HepG2 (cell line): ENCODE results near the gene CLTA. TPM values are rescaled to one million over a fixed set of nuclear protein-coding genes. Genes with fewer than 3 reads are reported as not detected.

Experiments used
- ATAC-seq: fragments of 200-7000 bp; cut with Tn5 transposase; 3 replicates; pipeline ENCODE4 v1.9.1; 2020; ENCODE audit warnings: mild to moderate bottlenecking, moderate library complexity
- BruUV-seq: library from RNA; stranded (reverse); fragments of 400-500 nt; replicated peaks from 2 replicates; lab custom pipeline; 2021; lab: Mats Ljungman, UMichigan
- CTCF ChIA-PET: fragments of 300-600 bp; formaldehyde crosslinking; extraction: SDS; loops from one replicate; lab custom pipeline; 2021; ENCODE audit warnings: low total read pairs, inconsistent platforms, low intra/inter-chr PET ratio; lab: Yijun Ruan, JAX
- POLR2A ChIA-PET: fragments of 350-600 bp; sonication (Branson Sonifier 250); formaldehyde crosslinking; loops from one replicate; lab custom pipeline; 2020; ENCODE audit warnings: antibody characterized with exemption, inconsistent platforms; lab: Yijun Ruan, JAX
- DNase-seq: peaks from one replicate; pipeline ENCODE4 v3.0.0-alpha.2; 2015; ENCODE audit warnings: low spot score
- FAIRE-seq: peaks from 3 replicates; lab custom pipeline; 2011; peaks lifted over from hg19 to GRCh38; lab: Jason Lieb, UNC
- H2AFZ ChIP-seq: one replicate; pipeline ENCODE4 v1.6.1; 2011; ENCODE audit warnings: low read length, inconsistent platforms
- H3K27ac ChIP-seq: fragments of 300-600 bp; 3 replicates; pipeline ENCODE4 v1.8.0; 2011; ENCODE audit warnings: mixed run types, mild to moderate bottlenecking, mixed read lengths, low read length, inconsistent platforms; ENCODE audit not compliant: insufficient read depth; ENCODE audit errors: extremely low read length
- H3K27me3 ChIP-seq, 2 experiments: fragments of 200-600 bp in 1 of 2; 2 replicates in 1 of 2; 3 replicates in 1 of 2; pipeline versions ENCODE4 v1.6.0 to v1.8.0; 2011; ENCODE audit warnings: low read length in 2 of 2, mild to moderate bottlenecking in 2 of 2, moderate library complexity in 2 of 2, inconsistent platforms in 1 of 2; ENCODE audit not compliant: insufficient read depth in 2 of 2, control insufficient read depth in 1 of 2
- H3K36me3 ChIP-seq, 2 experiments: fragments of 200-600 bp in 1 of 2; replicated peaks in 1 of 2; 2 replicates in 1 of 2; 3 replicates in 1 of 2; pipeline versions ENCODE4 v1.5.1 to v1.8.0; 2011; ENCODE audit warnings: low read length in 2 of 2, inconsistent platforms in 1 of 2; ENCODE audit not compliant: insufficient read depth in 2 of 2, control insufficient read depth in 1 of 2
- H3K4me1 ChIP-seq: 2 replicates; pipeline ENCODE4 v1.5.1; 2012; ENCODE audit warnings: low read length, inconsistent platforms; ENCODE audit not compliant: insufficient read depth
- H3K4me2 ChIP-seq: 2 replicates; pipeline ENCODE4 v1.6.0; 2011; ENCODE audit warnings: low read depth, low read length, inconsistent platforms
- H3K4me3 ChIP-seq, 3 experiments: fragments of 200-600 bp in 1 of 3; sonication (generic), shearing (Covaris generic) in 1 of 3; replicated peaks in 1 of 3; 2 replicates each; pipeline ENCODE4 v1.5.1; 2011 to 2016; ENCODE audit warnings: low read length in 3 of 3, inconsistent platforms in 2 of 3, low read depth in 2 of 3, mild to moderate bottlenecking in 2 of 3, control low read depth in 1 of 3, mixed read lengths in 1 of 3; ENCODE audit not compliant: insufficient read depth in 1 of 3
- H3K79me2 ChIP-seq: one replicate; pipeline ENCODE4 v1.6.1; 2011; ENCODE audit warnings: low read length, inconsistent platforms; ENCODE audit not compliant: insufficient read depth
- H3K9ac ChIP-seq: 2 replicates; pipeline ENCODE4 v1.6.0; 2011; ENCODE audit warnings: mild to moderate bottlenecking, low read depth, low read length, inconsistent platforms; ENCODE audit not compliant: insufficient read depth
- H3K9me3 ChIP-seq: 2 replicates; pipeline ENCODE4 v1.5.1; 2012; ENCODE audit warnings: mild to moderate bottlenecking, low read length
- H4K20me1 ChIP-seq: 2 replicates; pipeline ENCODE4 v1.6.0; 2011; ENCODE audit warnings: inconsistent platforms, mild to moderate bottlenecking, low read length, moderate library complexity; ENCODE audit not compliant: insufficient read depth
- DPF2 ChIP-seq: sonication (generic); formaldehyde crosslinking; IDR thresholded peaks from 2 replicates; pipeline ENCODE4 v1.4.0; 2020; ENCODE audit warnings: mild to moderate bottlenecking, low read depth, missing genetic modification reagents, borderline replicate concordance
- ETV5 ChIP-seq: IDR thresholded peaks from 2 replicates; pipeline ENCODE4 v1.6.1; 2018; ENCODE audit warnings: missing biosample characterization, missing genetic modification reagents, inconsistent platforms, borderline replicate concordance
- GABPB1 ChIP-seq: IDR thresholded peaks from 2 replicates; pipeline ENCODE4 v1.6.1; 2016; ENCODE audit warnings: mild to moderate bottlenecking, missing genetic modification reagents, moderate library complexity, missing compliant biosample characterization
- MYC ChIP-seq: sonication (generic); formaldehyde crosslinking; IDR thresholded peaks from 2 replicates; pipeline ENCODE4 v1.9.0; 2021; ENCODE audit warnings: missing genetic modification reagents, borderline replicate concordance
- SAP130 ChIP-seq: IDR thresholded peaks from 2 replicates; pipeline ENCODE4 v1.6.1; 2016; ENCODE audit warnings: low read depth
- SMYD3 ChIP-seq: sonication (generic); formaldehyde crosslinking; IDR thresholded peaks from 2 replicates; pipeline ENCODE4 v1.8.1; 2023; ENCODE audit warnings: mild to moderate bottlenecking, missing genetic modification reagents
- ZKSCAN8 ChIP-seq: IDR thresholded peaks from 2 replicates; pipeline ENCODE4 v1.6.1; 2016; ENCODE audit warnings: borderline replicate concordance, missing genetic modification reagents, missing compliant biosample characterization
- ZMYM3 ChIP-seq: sonication (generic); formaldehyde crosslinking; IDR thresholded peaks from 2 replicates; pipeline ENCODE4 v1.5.1; 2020; ENCODE audit warnings: mild to moderate bottlenecking, missing genetic modification reagents
- ZNF292 ChIP-seq: sonication (generic); formaldehyde crosslinking; IDR thresholded peaks from 2 replicates; pipeline ENCODE4 v1.8.1; 2022; ENCODE audit warnings: mild to moderate bottlenecking, low read depth, missing genetic modification reagents, borderline replicate concordance
- ZNF766 ChIP-seq: sonication (generic); formaldehyde crosslinking; IDR thresholded peaks from 2 replicates; pipeline ENCODE4 v1.5.0; 2020; ENCODE audit warnings: missing genetic modification reagents, borderline replicate concordance
- WGBS: methylation state at CpG from one replicate; pipeline ENCODE4 v1.1.6; 2017; ENCODE audit warnings: low lambda C conversion rate; 5-methylcytosine and 5-hydroxymethylcytosine counted together
- in situ Hi-C: cut with HindIII; loops from 2 replicates; pipeline ENCODE4 v1.10.0; 2017; ENCODE audit warnings: low pct_unique_long_range_greater_than_20kb; ENCODE audit not compliant: extremely low pct_ligation_motif_present
- intact Hi-C: fragments of 100-400 bp; cut with micrococcal nuclease; formaldehyde crosslinking; loops from one replicate; pipeline ENCODE4 v1.10.0; 2022; ENCODE audit not compliant: unreplicated experiment
- polyA plus RNA-seq, 8 experiments: library from polyadenylated mRNA; depleted of rRNA in 3 of 8; stranded (reverse) in 7 of 8; unstranded in 1 of 8; fragments of >200 nt; fragmentation: Illumina TruSeq in 4 of 8; extraction: Trizol in 4 of 8; gene quantifications; 2 replicates each; pipeline versions ENCODE4 v1.2.1 to v1.2.3, GENCODE V29; 2011 to 2016; ENCODE audit warnings: low read depth in 4 of 8, missing spikeins in 1 of 8, mixed read lengths in 1 of 8; ENCODE audit not compliant: insufficient read depth in 1 of 8
- total RNA-seq, 5 experiments: library from RNA; depleted of rRNA; stranded (reverse); fragments of >200 nt; fragmentation: Illumina TruSeq; extraction: Trizol; gene quantifications; 2 replicates each; pipeline ENCODE4 v1.2.3, GENCODE V29; 2016; ENCODE audit warnings: low read depth in 1 of 5
- TF ChIP-seq, protein P1 (sequence below): sonication (generic); formaldehyde crosslinking; IDR thresholded peaks from 2 replicates; pipeline ENCODE4 v1.5.0; 2020; ENCODE audit warnings: mild to moderate bottlenecking, missing genetic modification reagents

CLTA gene
- total and polyA plus RNA-seq, 2 of the 13 experiments (the other 11 are each of a cell fraction or from before 2014, with no cell fraction given) = 143 to 222 TPM

DNA sequence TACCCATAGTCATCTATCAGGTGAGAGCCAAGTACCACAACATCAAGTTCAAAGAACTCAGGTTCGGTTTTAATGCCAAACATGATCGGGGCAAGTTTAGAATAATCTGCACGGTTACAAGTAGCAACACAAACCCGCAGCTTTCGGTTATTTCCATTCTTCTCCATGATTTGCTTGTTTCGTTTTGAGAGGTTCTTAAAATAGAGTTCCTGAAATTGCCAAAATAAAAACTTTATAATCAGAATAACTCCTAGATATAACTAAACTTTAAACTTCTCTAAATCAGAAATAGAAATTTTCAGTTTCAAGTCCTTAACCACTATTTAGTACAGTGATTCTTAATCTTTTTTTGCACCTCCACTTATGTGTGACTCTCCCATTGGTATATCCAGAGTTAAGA is 58.5 kb downstream of the CLTA start:
- CTCF ChIA-PET = interaction anchor here (4.7 kb wide), 1 partner anchor 79 kb away, joined by 49 read pairs; no protein-coding TSS in a partner anchor

DNA sequence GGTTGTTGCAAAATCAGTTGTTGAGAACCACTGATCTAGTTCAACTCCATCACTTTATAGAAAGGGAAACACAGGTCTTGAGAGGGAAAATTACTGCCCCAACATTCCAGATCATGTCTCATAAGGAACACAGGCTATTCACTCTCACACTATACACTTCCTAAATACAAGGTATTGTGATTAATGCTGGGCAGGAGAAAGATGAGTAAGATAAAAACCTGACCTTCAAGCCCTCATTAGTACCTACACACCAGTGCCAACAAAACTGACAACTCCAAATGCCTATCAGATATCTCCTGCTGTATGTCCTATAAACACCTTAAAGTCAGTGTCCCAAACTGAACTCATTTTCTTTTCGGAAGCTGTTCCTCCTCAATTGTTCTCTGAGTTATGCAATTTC is 59.4 kb downstream of the CLTA start:
- ATAC-seq (no peak), FAIRE-seq (no peak), DNase-seq (no peak)
- peaks cover 0 to 15% of the 10 kb centered on the region in 2 experiments; a peak in 3 of 5 replicates for H3K36me3 ChIP-seq
- H3K27me3 ChIP-seq = no peaks in the 10 kb centered on the region
- no peak overlapping the region for H3K4me3 ChIP-seq
- H3K79me2 ChIP-seq = peaks cover 26% of the 10 kb centered on the region
- no TSS peak for BruUV-seq
- no peak overlapping the region for H2AFZ ChIP-seq
- no peak overlapping the region for H3K9ac ChIP-seq
- in situ Hi-C loops = no loop called here
- CTCF ChIA-PET = interaction anchor here (4.7 kb wide), 1 partner anchor 79 kb away, joined by 49 read pairs; no protein-coding TSS in a partner anchor
- H3K27ac ChIP-seq = no peak overlapping the region
- intact Hi-C loops = no loop called here
- H3K4me1 ChIP-seq = peaks cover 11% of the 10 kb centered on the region
- TF ChIP-seq, protein P1, sequence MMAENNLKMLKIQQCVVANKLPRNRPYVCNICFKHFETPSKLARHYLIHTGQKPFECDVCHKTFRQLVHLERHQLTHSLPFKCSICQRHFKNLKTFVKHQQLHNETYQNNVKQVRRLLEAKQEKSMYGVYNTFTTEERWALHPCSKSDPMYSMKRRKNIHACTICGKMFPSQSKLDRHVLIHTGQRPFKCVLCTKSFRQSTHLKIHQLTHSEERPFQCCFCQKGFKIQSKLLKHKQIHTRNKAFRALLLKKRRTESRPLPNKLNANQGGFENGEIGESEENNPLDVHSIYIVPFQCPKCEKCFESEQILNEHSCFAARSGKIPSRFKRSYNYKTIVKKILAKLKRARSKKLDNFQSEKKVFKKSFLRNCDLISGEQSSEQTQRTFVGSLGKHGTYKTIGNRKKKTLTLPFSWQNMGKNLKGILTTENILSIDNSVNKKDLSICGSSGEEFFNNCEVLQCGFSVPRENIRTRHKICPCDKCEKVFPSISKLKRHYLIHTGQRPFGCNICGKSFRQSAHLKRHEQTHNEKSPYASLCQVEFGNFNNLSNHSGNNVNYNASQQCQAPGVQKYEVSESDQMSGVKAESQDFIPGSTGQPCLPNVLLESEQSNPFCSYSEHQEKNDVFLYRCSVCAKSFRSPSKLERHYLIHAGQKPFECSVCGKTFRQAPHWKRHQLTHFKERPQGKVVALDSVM (CRISPR knock-in tag) = no peak
- no peak for TF ChIP-seq ZMYM3
- no peak for TF ChIP-seq ZKSCAN8 (CRISPR knock-in tag)
- no peaks in the 10 kb centered on the region for H4K20me1 ChIP-seq
- WGBS = 94% methylated on average over 1 of the region's 1 CpG
- no peaks in the 10 kb centered on the region for H3K9me3 ChIP-seq
- POLR2A ChIA-PET = no interaction called here
- H3K4me2 ChIP-seq = no peak overlapping the region

More for the DNA sequence above, 58.5 kb downstream of the CLTA start:
- 96% methylated on average over 6 of the region's 6 CpGs for WGBS
- Histone ChIP-seq H4K20me1 (no peaks in the 10 kb centered on the region), H3K79me2 (peaks cover 20% of the 10 kb centered on the region), H3K9ac (no peak overlapping the region), H3K4me2 (no peak overlapping the region), H2AFZ (no peak overlapping the region), H3K4me1 (peaks cover 11% of the 10 kb centered on the region), H3K27me3 (no peaks in the 10 kb centered on the region), H3K9me3 (no peaks in the 10 kb centered on the region), H3K4me3 (no peak overlapping the region), H3K27ac (no peak overlapping the region), H3K36me3 (peaks cover 0 to 17% of the 10 kb centered on the region in 2 experiments; a peak in 3 of 5 replicates)
- in situ Hi-C loops = loop anchor here (5.0 kb wide), 1 partner anchor 78 kb away; no protein-coding TSS in a partner anchor
- POLR2A ChIA-PET = interaction anchor here (1.3 kb wide), 1 partner anchor 9 kb away, joined by 4 read pairs; no protein-coding TSS in a partner anchor
- TF ChIP-seq SAP130 (no peak), MYC (CRISPR knock-in tag) (no peak), ZNF766 (CRISPR knock-in tag) (no peak), DPF2 (CRISPR knock-in tag) (no peak), ZNF292 (CRISPR knock-in tag) (no peak), ETV5 (CRISPR knock-in tag) (no peak), SMYD3 (CRISPR knock-in tag) (no peak), GABPB1 (CRISPR knock-in tag) (no peak)
- no peak for ATAC-seq
- intact Hi-C loops = no loop called here
- DNase-seq = no peak
- BruUV-seq = no TSS peak
- no peak for FAIRE-seq
